ENCODE results near the gene TOB2. TPM values are rescaled to one million over a fixed set of nuclear protein-coding genes. Genes with fewer than 3 reads are reported as not detected.

Gene TOB2
- total RNA-seq = 10 to 100 TPM; 31.7 to 45.4 TPM

GRCh38 chr22:41446639-41447434 lies at the start of gene TOB2:
Gene TOB2, minus strand, starts transcription at chr22:41446801. Its CDS starts 9,456 bp downstream, at chr22:41437345.
- H3K9me3 Mint-ChIP-seq = no peaks in the 10 kb centered on the region
- H3K27ac Mint-ChIP-seq = peak within 1 kb of the TSS; percentile 85 to 89
- H3K27me3 Mint-ChIP-seq = no peaks in the 10 kb centered on the region
- H3K36me3 Mint-ChIP-seq = no peaks in the 10 kb centered on the region
- peak within 1 kb of the TSS; percentile 98 for H3K4me3 Mint-ChIP-seq
- DNase-seq (ENCODE audit: low spot score) (peak; percentile 96), ATAC-seq (peak; percentile 85 to 88)
- peaks cover 27 to 32% of the 10 kb centered on the region in 2 donors for H3K4me1 Mint-ChIP-seq (ENCODE audit: low read depth in 2 of 2)

DNA sequence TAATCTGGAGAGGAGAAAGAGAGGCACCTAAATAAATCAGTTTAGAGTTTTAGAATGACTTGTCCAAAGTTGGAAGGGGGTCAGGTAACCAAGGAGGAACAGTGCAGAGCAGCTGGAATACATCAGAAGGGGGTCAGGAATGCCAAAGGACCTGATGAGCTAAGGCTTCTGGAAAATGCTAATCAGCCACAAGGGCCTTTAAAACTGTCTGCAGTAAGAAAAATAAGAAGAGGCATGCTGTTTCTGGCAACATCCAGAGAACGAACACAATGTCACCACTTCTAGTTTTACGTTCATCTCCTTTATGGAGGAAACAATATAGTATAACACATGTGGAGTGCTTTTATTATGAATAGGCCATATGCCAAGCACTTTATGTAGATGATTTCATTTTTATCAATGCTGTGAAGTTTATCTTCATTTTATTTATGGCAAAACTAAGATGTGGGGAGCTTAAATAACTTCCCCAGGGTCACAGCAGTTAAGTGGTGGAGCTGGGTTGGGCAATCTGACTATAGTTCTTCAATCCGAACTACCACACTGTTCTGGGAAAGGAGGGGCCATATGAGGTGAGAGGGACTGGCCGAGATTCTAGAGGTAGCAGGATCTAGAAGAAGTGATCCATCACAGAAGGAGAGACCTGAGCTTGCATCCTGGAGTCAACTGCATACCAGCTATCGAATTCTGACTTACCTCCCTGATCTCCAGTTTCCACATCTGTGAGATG lies 44.9 kb upstream of the TOB2 start:
- DNase-seq (ENCODE audit: low spot score) = no peak
- no peaks in the 10 kb centered on the region for H3K27me3 Mint-ChIP-seq
- H3K27ac Mint-ChIP-seq = no peak overlapping the region
- H3K4me1 Mint-ChIP-seq (ENCODE audit: low read depth in 2 of 2) = peaks cover 13 to 14% of the 10 kb centered on the region in 2 donors
- H3K9me3 Mint-ChIP-seq = no peaks in the 10 kb centered on the region
- no peak for ATAC-seq
- H3K36me3 Mint-ChIP-seq = no peaks in the 10 kb centered on the region
- H3K4me3 Mint-ChIP-seq = no peak overlapping the region

GRCh38 chr22:41488596-41489385 lies 42.2 kb upstream of the TOB2 start:
- Mint-ChIP-seq H3K4me3 (no peak overlapping the region), H3K4me1 (ENCODE audit: low read depth in 2 of 2) (peaks cover 16% of the 10 kb centered on the region in 2 donors), H3K9me3 (no peaks in the 10 kb centered on the region), H3K27me3 (no peaks in the 10 kb centered on the region), H3K36me3 (no peaks in the 10 kb centered on the region), H3K27ac (no peak overlapping the region)
- DNase-seq (ENCODE audit: low spot score) (no peak), ATAC-seq (no peak)

DNA sequence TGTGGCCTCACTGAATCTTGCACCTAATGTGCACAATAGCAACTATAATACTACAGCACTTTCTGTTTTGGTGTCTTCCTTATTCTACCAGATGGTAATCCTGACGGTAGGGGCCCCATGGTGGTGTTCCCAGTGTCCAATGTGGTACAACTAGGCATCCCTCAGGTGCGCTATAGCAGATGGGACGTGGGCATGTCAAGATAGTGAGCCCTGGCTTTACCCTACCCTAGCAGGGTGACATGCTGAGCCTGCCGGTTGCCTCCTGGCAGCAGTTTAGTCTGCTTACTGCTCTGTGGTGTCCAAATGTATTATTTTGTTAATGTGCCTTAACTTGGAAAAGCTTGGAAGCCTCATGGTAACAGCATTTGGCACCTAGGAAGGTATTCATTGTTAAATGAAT lies 41.5 kb upstream of the TOB2 start:
- Mint-ChIP-seq H3K9me3 (no peaks in the 10 kb centered on the region), H3K4me1 (ENCODE audit: low read depth in 2 of 2) (peaks cover 16 to 18% of the 10 kb centered on the region in 2 donors), H3K27ac (peak overlapping the region in 1 of 2 donors; percentile 8), H3K4me3 (no peak overlapping the region), H3K36me3 (no peaks in the 10 kb centered on the region), H3K27me3 (no peaks in the 10 kb centered on the region)
- ATAC-seq (no peak), DNase-seq (ENCODE audit: low spot score) (no peak)

DNA sequence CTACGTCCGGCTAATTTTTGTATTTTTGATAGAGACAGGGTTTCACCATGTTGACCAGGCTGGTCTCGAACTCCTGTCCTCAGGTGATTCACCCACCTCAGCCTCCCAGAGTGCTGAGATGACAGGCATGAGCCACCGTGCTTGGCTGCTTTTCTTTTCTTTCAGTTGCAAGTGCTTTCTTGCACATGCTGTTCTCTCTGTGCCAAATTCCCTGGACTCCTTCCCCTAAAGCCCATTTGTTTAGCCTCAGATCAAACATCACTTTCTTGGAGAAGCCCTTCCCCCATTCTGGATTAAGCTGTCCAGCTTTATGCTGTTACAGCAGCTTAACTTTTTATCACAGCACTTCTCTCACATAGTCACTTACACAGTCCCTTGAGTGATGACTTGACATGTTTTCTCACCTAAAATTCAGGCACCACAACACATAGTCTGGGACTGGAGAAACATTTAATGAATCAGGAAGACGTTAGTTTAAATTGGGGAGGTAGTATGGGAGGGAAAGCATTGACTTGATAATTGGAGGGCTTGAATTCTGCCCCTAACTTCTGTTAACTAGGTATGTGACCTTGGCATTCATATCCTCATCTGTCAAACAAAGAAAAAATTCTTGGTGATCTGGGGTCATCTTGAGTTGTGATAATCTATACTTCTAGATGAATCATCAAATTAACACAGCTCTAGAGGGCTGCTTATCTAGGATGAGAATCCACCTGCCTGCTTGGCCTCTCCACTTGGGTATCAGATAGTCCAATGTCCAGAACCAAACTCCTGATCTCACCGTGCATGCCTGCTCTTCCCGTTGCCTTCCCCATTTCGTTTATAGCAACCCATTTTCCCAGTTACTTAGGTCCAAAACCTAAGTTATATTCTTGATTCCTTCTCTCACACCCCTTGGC lies 40.7 kb upstream of the TOB2 start:
- Mint-ChIP-seq H3K36me3 (no peaks in the 10 kb centered on the region), H3K4me3 (no peak overlapping the region), H3K9me3 (no peaks in the 10 kb centered on the region), H3K4me1 (ENCODE audit: low read depth in 2 of 2) (peaks cover 22 to 26% of the 10 kb centered on the region in 2 donors), H3K27me3 (no peaks in the 10 kb centered on the region), H3K27ac (peak overlapping the region in 1 of 2 donors; percentile 8)
- no peak for ATAC-seq
- no peak for DNase-seq (ENCODE audit: low spot score)

- no peaks in the 10 kb centered on the region for H3K36me3 Mint-ChIP-seq
- peaks cover 23 to 34% of the 10 kb centered on the region in 2 donors for H3K4me1 Mint-ChIP-seq (ENCODE audit: low read depth in 2 of 2)
- no peak overlapping the region for H3K27ac Mint-ChIP-seq
- DNase-seq (ENCODE audit: low spot score) (no peak), ATAC-seq (no peak)
- H3K9me3 Mint-ChIP-seq = no peaks in the 10 kb centered on the region
- no peak overlapping the region for H3K4me3 Mint-ChIP-seq
- no peaks in the 10 kb centered on the region for H3K27me3 Mint-ChIP-seq
These were observed 38.4 kb upstream of the TOB2 start for GRCh38 chr22:41485033-41485432.

DNA sequence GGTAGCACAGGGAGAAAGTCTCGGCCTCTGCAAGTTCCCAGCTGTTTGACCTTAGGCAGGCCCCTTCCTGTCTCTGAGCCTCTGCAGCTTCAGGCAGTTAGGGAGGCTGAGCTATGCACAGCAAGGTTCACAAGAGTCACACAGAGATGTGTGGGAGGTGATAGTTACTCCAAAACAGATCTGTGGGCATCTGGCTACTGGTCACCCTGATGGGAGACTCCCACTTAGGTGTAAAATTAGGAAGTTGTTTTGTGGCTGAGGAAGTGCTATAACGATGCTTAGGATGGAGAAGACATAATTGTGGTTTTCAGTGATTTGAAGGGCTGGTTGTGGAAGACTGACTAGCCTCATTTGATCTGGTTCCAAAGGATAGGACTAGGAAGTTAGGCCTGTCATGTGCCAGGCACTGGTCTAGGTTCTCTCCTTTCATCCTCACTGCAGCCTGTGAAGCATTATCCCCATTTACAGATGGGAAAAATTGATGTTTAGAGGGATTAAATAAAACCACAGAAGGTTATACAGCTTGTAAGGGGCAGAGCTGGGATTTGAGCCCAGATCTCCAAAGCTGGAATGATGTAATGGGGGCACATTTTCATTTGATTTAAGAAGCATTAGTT lies 35.8 kb upstream of the TOB2 start:
- Mint-ChIP-seq H3K27me3 (no peaks in the 10 kb centered on the region), H3K36me3 (no peaks in the 10 kb centered on the region), H3K4me3 (no peak overlapping the region), H3K27ac (no peak overlapping the region), H3K9me3 (no peaks in the 10 kb centered on the region), H3K4me1 (ENCODE audit: low read depth in 2 of 2) (peaks cover 15 to 26% of the 10 kb centered on the region in 2 donors)
- ATAC-seq (no peak), DNase-seq (ENCODE audit: low spot score) (no peak)

DNA sequence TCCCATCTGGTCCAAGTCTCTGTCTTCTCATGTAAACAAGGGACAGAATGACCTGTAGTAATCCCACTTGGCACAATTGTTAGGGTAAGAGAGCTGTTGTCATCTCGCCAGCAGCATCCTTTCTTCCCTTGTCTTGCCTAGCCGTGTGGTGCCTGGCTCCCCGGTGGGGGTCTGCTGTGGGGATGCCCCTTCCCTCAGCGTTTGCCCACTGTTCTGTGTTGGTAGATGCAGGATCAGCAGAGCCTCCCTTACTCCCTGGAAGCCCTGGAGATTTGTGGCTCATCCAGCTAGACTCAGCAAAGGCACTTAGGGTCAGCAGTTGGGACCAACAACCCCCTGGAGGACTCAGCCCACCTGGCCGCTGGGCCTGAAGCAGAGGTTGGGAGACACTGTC lies 35.3 kb upstream of the TOB2 start:
- ATAC-seq (no peak), DNase-seq (ENCODE audit: low spot score) (no peak)
- Mint-ChIP-seq H3K27me3 (no peaks in the 10 kb centered on the region), H3K36me3 (no peaks in the 10 kb centered on the region), H3K4me3 (no peak overlapping the region), H3K9me3 (no peaks in the 10 kb centered on the region), H3K27ac (no peak overlapping the region), H3K4me1 (ENCODE audit: low read depth in 2 of 2) (peaks cover 11 to 22% of the 10 kb centered on the region in 2 donors)

DNA sequence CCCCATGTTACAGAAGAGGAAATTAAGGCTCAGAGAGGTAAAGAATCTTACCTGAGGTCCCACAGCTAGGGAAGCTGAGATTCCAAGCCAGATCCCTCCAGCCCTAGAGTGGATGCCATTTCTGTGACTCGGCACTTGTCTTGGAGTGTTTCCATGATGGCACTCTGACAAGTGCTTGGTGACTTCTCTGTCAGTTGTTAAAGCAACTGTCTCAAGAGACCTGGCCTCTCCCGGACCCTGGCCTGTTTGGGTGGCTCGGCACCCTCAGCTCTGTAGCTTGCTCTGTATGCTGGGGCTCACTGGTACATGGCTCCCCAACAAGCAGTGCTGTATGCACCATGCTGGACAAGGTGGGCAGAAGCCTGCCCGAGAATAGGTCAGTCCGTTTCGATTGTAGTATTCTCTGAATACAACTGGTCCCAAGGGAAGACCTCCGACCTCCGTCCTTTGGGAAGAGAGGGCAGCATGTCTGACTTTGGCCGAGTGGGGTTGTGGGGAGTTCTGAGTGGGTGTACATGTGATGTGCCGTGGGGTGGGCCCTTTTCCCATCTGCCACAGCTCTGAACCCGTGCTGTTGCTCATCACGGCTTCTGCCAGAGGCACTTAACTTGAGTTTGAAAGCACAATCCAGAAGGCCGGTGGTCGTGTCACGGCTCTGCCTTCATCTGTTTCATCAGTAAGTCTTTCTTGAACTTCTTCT lies 34.7 kb upstream of the TOB2 start:
- peaks cover 11 to 21% of the 10 kb centered on the region in 2 donors for H3K4me1 Mint-ChIP-seq (ENCODE audit: low read depth in 2 of 2)
- no peaks in the 10 kb centered on the region for H3K36me3 Mint-ChIP-seq
- no peak overlapping the region for H3K4me3 Mint-ChIP-seq
- DNase-seq (ENCODE audit: low spot score) (no peak), ATAC-seq (no peak)
- H3K27ac Mint-ChIP-seq = no peak overlapping the region
- H3K9me3 Mint-ChIP-seq = no peaks in the 10 kb centered on the region
- H3K27me3 Mint-ChIP-seq = no peaks in the 10 kb centered on the region

DNA sequence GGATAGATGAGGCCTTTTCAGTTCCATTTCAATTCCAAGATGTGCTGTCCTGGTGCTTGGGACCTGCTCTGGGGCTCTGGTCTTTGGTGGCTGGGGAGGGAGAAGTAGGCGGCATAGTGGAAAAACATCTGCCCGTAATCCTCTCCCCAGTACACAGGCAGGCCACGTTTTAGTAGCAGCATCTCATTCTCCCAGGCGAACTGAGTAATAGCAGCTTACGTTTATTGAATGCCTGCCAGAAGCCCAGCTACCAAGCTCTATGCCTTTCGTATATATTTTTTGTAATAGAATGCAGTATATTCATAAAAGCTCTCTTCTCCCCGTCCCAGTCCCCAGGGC lies 33.8 kb upstream of the TOB2 start:
- no peaks in the 10 kb centered on the region for H3K27me3 Mint-ChIP-seq
- DNase-seq (ENCODE audit: low spot score) = no peak
- no peak for ATAC-seq
- H3K4me3 Mint-ChIP-seq = no peak overlapping the region
- H3K4me1 Mint-ChIP-seq (ENCODE audit: low read depth in 2 of 2) = peaks cover 8 to 21% of the 10 kb centered on the region in 2 donors
- H3K9me3 Mint-ChIP-seq = no peaks in the 10 kb centered on the region
- H3K27ac Mint-ChIP-seq = no peak overlapping the region
- H3K36me3 Mint-ChIP-seq = no peaks in the 10 kb centered on the region

GRCh38 chr22:41479671-41480396 lies 33.2 kb upstream of the TOB2 start:
- Mint-ChIP-seq H3K4me1 (ENCODE audit: low read depth in 2 of 2) (peaks cover 8 to 21% of the 10 kb centered on the region in 2 donors), H3K27ac (no peak overlapping the region), H3K4me3 (no peak overlapping the region), H3K36me3 (no peaks in the 10 kb centered on the region), H3K9me3 (no peaks in the 10 kb centered on the region), H3K27me3 (no peaks in the 10 kb centered on the region)
- DNase-seq (ENCODE audit: low spot score) = no peak
- ATAC-seq = no peak

All from natural killer cell treated with Interleukin-12 subunit alpha and Interleukin-12 subunit beta and Interleukin-15 and Interleukin-18, amount 100 ng/mL, for 72 hours (primary cell).